GM21619 (cell line): ENCODE results near the gene TMEM135.
"Not testable (repeated sequence)": the region's sequence is repeated elsewhere in the genome, so short reads cannot be mapped to it uniquely, and the experiment has no call there.

ENCODE experiments used
- ATAC-seq: cut with Tn5 transposase; IDR thresholded peaks from one replicate; pipeline ENCODE4 v1.9.1; 2021; ENCODE audit not compliant: unreplicated experiment

The TMEM135 gene

DNA sequence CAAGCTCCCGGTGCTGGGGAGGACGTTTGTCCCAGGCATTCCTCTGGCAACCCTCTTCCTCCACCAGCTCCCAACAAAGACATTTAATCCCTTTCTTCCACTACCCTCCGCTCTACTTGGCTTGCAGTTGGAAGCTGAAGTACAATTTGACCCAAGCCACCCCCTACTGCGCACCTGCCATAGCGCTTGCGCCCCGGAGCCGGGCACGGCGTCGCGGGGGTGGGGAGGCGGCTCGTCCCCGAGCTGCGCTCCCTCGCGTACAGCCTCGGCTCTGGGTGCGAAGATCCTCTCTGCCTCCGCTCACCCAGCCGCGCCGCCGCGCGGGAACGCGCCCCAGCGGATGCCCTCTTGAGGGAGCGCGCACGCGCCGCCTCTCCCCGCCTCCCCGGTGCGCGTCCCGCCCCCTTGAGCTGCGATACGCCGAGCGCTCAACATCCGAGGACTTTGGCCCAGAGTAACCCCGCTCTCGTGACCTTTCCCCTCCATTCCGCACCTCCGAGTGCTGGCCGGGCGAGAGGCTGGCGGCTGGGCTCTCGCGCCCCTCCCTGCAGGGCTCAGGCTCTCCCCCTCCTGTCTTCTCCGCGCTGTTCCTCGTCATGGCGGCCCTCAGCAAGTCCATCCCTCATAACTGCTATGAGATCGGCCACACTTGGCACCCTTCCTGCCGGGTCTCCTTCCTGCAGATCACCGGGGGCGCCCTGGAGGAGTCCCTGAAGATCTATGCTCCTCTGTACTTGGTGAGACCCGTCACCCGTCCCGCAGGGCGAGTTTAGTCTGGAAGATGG lies at the start of gene TMEM135:
Gene TMEM135, plus strand, starts transcription at position 485 of the 785 bp plus-strand sequence. Its CDS starts 112 bp downstream, at position 597.
- ATAC-seq = peak; percentile 98

DNA sequence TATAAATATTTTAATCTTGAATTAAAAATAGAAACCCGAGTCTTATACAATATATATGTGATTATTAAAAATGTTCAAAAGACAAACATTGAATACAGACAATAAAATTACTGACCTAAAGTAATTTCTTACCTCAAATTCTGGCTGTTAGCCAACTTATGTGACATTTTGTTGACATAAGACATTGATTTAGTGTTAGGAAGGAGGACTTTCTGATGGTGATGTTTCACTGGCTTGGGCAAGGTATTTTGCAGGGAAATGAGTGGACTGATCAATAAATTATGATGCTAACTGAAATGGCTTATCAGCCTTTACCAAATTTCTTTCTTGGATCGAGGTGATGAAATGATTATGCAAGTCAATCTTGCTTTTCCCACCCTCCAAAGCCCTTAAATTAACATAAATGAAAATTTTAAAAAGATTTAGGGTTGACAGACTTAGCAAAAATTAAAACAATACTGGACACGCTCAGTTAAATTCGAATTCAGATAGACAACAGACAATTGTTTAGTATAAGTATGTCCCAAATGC lies 49.3 kb upstream of the TMEM135 start:
- ATAC-seq = no peak

DNA sequence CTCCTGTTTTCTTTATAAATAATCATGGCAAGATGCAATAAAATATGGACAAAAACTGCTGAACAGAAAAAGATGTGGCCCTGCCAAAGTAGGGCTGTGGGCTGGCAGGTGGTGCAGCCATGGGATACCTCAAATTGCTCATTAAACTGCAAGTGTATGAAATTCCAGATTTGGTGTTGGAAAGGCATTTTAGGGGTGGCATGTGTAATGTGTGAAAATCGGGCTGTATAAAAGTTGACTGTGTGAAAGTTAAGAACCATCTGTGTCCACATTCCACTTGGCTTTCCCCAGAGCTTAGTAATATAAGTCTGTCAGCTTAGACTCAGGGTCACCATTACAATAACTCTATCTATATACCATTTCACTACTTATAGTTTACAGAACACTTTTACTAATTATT lies 47.7 kb upstream of the TMEM135 start:
- ATAC-seq = no peak

DNA sequence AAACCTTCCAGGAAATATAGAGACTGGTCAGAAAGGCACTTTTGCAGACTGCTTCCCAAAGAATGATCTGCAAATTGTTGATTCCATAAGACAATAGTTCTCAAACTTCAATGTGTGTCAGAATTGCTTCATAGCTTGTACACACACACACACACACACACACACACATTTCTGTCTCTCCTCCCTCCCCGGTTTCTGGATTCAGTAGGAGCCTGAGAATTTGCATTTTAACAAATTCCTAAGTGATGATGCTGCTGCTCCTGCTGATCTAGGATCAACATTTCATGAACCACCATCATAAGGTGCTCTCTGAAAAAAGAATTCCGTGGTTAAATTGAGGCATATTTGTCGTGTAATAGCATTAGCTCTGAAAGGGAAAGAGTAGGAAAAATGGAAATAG lies 47.2 kb upstream of the TMEM135 start:
- no peak for ATAC-seq

DNA sequence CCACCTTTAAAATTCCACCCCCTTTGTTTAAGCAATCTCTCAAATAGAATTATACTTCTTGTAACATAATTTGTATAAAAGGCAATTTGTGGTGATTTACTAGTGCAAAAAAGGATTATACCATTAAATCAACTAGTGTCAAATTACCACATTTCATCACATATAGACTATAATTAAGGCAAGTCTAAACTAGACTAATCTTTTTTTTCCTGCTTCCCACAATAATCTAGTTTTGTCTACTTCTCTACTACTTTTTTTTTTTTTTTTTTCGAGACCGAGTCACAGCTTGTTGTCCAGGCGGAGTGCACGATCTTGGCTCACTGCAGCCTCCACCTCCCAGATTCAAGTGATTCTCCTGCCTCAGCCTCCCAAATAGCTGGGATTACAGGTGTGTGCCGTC lies 46.4 kb upstream of the TMEM135 start:
- no peak for ATAC-seq

DNA sequence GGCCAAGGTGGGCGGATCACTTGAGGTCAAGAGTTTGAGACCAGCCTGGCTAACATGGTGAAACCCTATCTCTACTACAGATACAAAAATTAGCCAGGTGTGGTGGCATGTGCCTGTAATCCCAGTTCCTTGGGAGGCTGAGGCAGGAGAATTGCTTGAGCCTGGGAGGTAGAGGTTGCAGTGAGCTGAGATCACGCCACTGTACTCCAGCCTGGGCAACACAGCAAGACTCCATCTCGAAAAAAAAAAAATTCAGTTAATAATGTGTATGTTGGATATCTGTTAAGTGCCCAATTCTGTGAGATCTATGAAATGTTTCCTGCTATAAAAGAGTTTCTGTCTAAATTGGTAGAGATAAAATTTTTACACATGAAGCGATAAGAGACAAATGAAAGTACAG lies 45.4 kb upstream of the TMEM135 start:
- ATAC-seq = not testable (repeated sequence)

DNA sequence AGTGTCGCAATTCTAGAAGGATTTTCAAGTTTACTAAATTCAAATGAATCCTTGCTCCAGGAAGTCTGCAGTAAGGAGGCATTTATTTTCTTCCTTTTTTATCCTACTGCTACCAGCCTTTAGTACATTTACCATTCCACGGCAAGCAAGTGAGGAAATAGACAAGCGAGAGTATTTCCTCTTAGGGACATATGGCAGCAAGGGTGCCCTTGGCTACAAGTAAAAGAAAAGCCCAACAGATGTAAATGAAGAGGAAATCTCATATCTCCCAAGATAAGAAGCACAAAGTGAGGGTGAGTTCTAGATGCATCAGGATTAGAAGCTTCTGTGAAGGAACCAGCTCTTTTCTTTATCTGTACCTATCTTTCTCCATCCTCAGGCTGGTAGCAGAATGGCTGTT lies 44.7 kb upstream of the TMEM135 start:
- no peak for ATAC-seq

DNA sequence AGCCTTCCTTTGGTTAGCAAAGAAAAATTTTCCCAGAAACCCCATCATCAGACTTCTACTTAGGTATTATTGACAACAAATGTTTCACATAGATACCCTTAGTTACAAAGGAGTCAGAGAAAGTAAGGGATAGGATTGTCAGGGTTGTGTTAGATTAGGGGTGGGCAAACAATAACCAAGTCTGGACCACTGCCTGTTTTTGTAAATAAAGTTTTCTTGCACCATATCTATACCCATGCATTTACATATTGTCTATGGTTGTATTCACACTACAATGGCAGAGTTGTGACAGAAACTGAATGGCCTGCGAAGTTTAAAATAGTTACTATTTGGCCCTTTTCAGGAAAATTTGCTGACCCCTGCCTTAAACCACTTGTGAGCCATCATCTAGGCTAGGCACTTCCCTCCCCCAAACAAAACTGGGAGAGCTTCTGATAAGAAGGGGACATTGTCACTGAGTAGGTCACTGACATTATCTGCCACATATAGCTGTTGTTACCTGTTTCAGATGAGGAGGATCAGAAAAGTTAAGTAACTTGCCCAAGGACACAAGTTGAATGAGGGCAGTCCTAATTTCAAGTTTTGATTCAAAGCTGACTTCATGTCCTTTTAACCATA lies 40.7 kb upstream of the TMEM135 start:
- ATAC-seq = no peak

DNA sequence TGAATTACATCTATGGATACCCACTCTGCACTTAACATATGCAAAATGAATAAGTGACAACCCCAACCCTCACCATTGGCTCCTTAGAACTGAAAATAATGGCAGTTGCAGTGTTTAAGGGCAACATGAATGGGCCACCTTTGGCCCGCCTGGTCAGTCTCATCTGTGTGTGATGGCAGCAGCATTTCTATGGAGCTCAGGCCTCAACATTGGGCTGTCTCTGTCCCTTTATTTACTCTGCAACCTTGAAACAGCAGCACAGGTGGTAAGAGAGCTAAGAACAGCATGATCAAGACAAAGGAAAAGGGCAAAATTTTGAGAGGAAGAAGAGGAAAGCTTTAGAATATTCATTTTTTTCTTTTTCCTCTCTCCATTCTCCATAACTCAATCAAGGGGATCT lies 38.3 kb upstream of the TMEM135 start:
- no peak for ATAC-seq

DNA sequence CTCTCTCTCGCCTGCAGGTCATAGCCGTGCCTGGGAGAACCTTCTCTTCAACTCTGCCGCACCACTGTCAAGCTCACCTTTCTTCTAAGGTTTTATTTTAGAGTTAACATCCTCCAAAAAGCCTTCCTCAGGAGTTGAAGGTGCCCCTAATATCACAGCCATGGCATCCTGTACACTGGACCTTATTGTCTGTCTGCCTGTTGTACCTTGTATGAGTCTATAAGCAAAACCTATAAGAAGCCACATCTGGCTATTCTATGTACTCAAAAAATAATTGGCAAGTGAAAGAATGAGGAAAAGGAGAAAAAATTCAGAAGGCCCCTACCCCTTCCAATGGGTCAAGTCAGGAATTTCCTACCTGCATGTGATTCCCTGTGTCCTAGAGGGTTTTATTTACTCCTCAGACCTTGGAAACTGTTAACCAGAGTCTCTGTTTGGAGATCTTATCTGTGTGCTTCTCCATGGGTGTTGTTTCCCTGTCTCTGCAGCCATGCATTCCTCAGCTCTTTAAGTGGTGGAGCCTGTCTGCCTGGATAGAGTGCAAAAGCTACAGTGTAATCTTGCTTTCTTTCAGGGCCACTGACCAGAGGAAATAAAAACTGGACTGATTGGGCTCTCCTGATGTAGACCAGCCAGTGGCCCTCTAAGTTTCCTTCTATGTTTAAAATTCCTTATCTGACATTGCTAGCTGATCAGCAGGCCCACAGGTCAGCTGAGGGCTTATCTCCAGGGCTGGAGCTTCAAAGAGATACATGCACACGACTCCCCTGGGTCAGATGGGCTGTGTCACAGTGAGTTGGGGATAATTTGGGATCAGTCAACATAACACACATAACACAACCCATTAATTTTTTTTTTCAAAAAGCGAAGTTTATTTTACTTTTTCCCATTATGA lies 37.6 kb upstream of the TMEM135 start:
- no peak for ATAC-seq

DNA sequence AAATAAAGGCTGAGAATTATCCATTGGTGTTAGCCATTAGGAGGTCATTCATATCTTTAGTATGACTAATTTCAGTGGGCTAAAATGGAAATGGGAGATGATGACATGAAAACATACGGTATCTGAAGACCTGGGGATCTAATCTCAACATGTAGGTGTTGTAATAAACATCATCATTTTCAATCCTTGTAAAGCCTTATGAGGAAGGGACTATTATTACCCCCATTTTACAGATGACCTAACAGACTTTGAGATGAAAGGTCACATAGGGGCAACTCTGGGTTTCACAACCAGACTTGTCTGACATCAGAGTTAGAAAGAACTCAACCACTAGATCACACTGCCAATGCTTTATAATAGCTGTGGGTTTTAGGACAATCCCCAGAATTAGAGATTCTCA lies 34.8 kb upstream of the TMEM135 start:
- ATAC-seq = no peak

DNA sequence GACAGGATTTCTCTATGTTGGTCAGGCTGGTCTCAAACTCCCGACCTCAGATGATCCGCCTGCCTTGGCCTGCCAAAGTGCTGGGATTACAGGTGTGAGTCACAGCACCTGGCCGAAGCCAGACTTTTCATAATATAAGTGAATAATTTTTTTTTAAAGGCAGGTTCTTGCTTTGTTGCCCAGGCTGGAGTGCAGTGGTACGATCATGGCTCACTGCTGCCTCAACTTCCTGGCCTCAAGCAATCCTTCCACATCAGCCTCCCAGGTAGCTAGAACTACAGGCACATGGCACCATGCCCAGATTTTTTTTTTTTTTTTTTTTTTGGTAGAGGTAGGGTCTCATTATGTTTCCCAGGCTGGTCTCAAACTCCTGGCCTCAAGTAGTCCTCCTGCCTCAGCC lies 33.5 kb upstream of the TMEM135 start:
- ATAC-seq = not testable (repeated sequence)

DNA sequence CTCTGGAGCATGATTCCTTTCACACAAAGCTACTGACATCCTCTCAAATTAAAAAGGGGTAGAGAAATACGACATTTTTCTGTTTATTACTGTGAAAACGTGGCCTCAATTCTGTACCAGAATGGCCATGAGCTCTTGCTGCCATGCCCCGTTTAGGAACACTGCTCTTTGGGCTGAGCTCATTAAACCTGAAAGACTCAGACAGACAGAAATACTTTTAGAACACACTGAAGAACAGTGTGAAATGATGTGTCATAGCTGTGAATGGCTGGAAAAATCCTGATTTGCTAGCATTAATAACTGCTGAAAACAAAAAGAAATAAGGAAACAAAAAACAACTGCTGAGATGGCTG lies 32.2 kb upstream of the TMEM135 start:
- no peak for ATAC-seq

DNA sequence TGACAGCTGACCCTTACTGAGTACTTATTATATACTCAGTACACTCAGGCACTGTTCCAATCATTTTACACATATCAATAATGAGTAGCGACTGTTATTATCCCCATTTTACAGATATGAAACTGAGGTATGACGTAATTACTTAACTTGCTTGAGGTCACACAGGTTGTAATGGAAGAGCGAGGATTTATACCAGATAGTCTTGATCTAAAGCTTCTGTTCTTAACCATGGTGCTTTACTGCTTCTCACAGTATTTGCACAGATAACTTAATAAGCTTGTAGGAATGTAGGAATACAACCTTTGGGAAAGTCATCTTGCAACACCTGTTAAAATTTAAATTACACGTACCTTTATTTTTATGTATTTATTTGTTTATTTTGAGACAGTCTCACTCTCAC lies 31.7 kb upstream of the TMEM135 start:
- ATAC-seq = no peak

DNA sequence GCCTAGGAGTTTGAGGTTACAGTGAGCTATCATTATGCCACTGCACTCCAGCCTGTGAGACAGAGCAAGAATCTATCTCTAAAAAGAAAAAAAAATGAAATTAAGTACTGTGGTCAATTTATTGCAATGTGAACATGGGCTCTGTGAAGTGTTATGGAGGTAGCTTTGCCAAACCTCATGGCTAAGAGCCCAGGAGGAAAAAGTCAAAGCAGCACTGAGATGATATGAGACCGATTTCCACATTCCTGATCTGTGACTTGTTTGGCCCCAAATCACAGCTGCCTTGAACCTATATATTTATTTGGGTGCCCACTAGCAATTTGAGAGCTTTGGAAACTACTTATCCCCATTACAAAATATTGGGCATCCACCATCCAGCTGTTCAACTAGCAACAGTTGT lies 29.8 kb upstream of the TMEM135 start:
- no peak for ATAC-seq

DNA sequence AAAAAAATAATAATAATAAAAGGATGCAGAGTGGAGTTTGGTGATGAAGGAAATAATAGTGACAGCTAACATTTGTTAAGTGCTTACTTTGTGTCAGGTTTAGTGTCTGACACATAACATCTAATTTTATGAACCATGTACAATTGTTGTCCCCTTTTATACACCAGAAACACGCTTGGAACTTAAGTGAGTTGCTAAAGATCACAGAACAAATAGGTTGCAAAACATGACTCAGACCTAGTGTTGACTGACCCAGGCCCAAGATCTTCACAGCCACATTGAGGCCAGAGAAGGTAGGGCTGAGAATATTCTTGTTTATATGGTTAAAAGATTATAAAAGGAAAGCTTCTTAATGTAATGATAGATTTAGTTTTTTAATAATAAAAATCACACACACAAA lies 25.6 kb upstream of the TMEM135 start:
- no peak for ATAC-seq

DNA sequence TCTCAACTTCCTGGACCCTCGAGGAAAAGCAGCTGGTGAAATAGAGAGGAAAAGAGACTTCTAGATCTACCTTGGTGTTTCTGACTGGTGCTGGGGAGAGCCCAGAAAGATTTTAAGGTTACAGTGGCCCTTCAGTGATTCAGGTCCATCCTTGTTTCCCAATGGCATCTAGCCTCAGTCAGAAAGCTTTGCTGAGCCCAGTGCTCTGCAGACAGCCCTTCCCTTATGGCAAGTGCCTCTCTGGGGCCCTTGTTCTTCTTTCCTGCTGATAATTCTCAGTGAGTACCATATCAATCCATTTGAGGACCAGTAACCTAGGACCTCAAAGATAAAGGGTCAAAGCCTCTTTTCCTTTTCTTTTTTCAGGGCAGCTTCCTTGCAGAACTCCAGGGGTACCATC lies 25.1 kb upstream of the TMEM135 start:
- ATAC-seq = no peak

DNA sequence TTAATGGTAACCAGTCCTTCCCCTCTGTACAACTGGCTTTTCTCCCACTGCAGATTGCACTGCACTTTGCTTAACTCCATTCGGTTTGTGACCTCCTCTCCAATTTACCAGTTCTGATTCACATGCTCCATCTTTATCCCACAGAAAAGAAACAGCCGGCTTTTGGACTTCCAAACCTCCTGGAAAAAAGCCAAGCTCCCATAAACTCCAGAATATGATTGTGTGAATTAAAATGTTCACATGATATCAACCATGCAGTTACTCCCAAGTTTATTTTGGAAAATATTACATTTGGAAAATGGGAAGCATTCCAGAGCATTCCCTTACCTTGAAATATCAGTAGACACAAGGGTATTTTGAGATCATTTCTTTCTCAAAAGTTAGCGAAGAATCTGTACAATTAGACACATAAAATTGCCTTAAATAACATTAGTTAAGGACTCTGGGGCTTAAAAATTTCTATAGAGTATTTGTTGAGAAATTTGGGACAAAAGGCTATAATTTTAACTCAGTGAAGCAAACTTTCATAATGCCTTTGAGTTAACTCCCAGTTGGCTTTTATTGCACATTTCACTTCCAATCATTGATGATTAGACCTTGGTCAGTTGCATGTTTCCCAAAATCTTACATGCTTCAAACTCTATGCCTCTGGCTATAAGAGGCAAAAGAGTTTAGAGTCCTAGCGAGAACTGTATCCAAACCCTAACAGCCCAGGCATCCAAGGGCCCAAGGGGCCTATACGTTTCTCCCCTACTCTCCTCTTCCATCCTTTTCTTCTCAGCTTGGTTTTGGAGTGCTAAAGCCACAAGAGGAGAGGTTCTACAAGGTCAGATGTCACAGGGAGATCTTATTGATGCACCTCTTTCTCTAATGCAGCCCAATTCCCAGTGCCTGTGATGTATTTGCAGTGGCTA lies 23.6 kb upstream of the TMEM135 start:
- ATAC-seq = no peak

DNA sequence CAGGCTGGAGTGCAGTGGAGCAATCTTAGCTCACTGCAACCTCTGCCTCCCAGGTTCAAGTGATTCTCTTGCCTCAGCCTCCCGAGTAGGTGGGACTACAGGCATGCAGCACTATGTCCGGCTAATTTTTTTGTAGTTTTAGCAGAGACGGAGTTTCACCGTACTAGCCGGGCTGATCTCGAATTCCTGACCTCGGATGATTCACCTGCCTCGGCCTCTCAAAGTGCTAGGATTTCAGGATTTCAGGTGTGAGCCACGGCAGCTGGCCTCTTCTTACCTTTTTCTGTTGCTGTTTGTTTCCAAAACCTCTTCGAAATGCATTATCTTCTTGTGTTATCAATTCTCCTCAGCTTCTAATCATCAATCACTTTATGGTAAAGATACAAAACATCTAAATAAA lies 22.1 kb upstream of the TMEM135 start:
- no peak for ATAC-seq

DNA sequence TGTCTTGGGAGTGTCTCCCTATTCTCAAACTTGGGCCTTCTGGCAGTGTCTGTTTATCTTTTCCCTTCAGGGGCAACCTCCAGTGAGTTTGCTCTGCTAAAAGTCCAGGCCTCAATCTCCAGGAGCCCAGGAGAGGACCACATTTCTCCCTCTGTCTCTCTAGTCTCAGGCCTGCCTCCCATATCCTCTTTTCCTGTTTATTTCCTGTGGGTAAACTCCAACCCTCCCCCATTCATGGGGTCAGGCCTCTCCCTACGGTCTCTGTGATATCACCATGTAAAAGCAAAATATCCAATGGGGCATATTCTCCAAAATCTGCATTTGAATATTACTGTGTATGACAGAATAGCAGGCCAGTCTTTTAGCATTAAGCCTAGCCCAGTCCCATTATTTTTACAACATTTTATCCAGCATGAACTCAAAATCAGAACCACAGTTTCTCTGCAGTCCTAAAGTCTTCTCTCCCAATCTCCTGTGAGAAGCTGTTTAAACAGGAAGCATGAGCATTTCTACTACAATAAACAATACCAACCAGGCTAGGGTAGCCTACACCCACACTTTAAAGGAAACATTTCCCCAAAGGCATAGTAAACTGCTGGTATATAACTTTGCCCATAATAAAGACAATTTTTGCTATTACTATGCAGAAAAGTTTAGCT lies 18.0 kb upstream of the TMEM135 start:
- ATAC-seq = no peak
